OCI-M2 (cell line): ENCODE results near the gene COL18A1.
"Not testable (repeated sequence)": the region's sequence is repeated elsewhere in the genome, so short reads cannot be mapped to it uniquely, and the experiment has no call there.

Source experiments
- DNase-seq: peaks from one replicate; lab custom pipeline; 2025; ENCODE audit not compliant: unreplicated experiment; lab: John Stamatoyannopoulos, UW

Gene COL18A1

GRCh38 chr21:45438391-45439145, 33.6 kb downstream of the COL18A1 start:
- DNase-seq: no peak

GRCh38 chr21:45439161-45439872, 34.4 kb downstream of the COL18A1 start:
- DNase-seq: peak; percentile 79

- DNase-seq: no peak
Observed at GRCh38 chr21:45439901-45440461, 35.0 kb downstream of the COL18A1 start.

DNA sequence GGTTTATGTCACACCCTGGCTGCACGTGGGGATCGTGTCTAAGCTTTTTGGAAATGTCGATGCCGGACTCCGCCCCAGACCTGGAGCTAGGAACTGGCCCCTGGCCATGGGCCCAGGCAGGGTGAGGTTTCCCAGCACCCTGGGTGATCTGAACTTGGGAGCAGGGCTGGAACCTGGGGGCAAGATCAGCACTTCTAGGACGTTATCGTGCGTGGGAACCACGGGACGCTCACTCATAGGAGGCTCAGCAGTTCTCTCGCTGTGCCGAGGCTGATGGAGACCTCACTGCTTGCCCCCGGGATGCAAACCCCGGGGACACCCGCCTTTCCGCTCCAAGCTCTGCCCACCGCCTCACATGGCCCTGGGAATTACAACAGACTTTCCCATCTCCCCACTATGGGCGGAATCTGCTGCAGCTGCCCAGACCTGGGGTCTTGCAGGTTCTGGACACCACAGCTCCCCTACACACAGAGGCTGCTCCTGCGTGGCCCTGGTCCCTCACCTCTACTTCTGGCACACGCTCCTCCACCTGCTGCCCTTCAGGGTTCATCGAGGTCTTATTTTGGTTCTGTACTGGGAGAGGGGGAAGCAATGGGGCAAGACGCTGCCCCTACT, 35.9 kb downstream of the COL18A1 start:
- no peak for DNase-seq

DNA sequence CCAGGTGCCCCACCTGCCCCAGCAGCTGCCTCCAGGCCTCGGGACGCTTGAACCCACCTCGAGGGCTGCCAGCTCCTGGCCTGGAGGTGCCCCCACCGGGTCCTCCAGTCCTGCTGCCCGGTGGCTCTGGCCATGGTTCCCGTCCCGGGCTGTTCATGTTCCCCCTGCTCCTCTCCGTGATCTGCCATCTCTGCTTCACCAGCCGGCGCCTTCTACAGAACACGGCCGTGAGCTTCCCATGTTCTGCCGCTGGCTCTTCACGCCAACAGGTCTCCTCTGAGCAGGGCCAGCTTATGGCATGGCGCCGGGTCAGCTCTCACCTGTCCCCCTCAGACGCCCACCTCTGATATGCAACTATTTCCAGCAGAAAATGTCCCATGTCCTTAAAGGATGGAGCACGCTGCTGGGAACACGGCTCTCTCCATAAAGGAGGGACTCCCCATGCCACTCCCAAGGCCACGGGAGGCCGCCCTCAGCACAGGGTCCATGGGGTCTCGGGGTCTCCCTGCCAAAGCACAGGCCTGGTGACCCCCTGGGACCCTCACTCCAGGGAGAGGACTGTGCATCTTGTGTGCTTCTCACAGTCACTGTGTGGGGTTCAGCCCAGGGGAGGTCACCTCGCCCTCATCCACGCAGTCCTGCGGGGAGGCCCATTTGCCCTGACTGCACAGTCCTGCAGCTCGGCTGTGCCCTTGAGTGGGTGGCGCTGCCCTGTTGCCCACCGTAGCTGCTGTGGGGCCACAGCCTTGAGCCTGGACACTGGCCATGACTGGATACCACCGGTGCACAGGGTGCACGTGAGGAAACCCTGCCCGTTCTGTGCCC, 36.7 kb downstream of the COL18A1 start:
- no peak for DNase-seq

- DNase-seq: no peak
Observed at GRCh38 chr21:45442276-45442675, 37.3 kb downstream of the COL18A1 start.

GRCh38 chr21:45442686-45443594, 38.0 kb downstream of the COL18A1 start:
- not testable (repeated sequence) for DNase-seq

DNA sequence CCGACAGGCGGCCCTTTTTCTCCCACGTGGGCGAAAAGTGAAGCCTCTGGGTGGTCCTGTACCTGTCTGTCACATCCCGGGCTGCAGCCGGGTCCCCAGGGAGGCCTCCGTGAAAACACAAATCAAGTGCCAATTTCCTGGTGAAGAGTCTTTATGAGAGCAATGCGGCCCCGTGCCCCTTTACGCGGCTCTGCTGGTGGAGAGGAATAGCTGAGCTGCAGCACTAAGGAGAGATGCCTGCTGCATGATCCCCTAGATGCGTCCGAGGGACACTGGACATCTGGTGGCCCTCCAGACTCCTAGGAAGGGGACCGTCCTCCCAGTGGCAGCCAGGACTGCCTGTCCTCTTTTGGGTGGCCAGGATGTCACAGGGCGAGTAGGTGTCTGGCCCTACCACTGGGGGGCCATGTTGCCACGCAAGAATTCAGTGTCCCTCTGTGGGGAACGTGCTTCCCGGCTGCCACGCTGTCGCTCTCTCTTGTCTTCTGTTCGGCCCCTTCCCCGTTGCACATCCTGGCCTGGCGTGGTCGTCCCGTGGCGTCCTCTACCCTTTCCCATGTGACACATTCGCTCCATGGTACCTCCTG, 38.7 kb downstream of the COL18A1 start:
- no peak for DNase-seq

- no peak for DNase-seq
Observed at GRCh38 chr21:45444385-45444784, 39.4 kb downstream of the COL18A1 start.

- DNase-seq: no peak
Observed at GRCh38 chr21:45445369-45445768, 40.4 kb downstream of the COL18A1 start.

DNA sequence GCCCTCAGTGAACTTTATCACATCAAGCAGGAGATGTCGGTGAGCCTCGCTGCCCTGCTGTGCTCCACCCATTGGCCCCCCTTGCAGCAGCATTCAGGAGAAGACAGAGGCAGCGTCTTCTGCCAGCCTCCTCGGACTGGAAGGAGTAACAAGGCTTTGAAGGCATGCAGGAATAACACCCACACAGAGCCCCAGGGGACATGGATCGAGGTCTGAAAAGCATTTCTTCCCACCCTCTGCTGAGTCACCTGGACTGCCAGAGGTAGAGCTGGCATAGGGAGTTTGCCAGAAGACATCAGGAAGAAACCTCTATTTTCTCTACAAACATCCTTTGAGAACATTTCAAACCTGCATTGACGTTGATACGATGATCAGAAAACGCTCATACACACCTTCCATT, 42.9 kb downstream of the COL18A1 start:
- no peak for DNase-seq

DNA sequence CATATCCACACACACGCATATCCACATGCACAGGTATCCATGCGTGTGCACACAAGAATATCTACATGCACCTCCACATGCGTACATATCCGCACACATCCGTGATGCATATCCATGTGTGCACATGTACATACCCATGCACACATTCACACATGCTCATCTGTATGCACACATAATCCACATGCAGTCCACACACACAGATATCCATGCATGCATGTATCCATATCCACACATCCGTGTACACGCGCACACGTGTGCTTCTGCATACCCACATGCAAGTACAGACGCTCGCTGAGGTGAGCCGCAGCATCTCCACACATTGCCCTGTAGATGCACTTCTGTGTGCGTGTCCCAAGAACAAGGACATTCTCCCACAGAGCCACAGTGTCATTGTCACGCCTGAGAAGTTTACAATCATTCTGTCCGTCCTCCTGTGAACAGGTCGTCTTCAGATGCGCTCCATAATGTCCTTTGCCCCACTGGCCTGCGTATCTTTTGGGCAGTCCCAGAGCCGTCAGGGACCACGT, 43.4 kb downstream of the COL18A1 start:
- no peak for DNase-seq

DNA sequence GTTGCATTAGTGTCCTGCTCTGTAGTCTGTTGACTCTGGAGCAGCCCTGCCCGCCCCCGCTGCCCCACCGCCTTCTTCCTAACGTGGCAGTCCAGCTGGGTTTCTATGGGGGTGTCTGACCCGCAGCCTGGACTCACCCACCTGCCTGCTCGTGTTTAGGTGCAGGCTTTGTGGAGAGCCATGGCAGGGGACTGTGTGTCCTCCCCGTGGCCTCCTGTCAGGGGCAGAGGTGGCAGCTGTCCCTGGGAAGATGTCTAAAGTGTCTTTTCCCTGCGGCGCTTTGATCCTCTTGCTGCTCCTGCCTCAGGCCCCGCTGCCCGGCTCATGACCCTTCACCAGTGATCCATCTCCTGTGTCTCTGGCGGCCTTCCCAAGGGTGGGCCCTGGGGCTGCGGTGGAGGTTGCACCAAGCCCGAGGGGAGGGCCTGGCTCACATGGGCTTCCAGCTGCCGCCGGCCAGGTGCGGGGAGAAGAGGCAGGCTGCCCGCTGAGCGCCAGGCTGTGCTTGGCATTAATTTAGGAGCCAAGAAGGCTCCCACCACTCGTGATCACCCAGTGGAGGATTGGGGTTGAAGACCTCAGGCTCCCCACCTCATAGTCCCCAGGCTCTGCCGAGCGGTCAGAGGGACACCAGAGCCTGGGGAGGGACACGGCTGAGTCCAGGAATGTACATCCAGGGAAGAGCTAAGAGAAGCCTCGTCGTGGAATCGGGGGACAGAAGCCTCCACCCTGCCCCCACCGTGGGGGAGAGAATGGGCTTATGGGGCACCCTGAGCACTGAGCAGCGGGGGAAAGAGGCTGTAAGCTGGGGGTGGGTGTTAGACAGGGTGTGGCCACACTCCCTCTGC, 44.1 kb downstream of the COL18A1 start:
- DNase-seq: no peak

DNA sequence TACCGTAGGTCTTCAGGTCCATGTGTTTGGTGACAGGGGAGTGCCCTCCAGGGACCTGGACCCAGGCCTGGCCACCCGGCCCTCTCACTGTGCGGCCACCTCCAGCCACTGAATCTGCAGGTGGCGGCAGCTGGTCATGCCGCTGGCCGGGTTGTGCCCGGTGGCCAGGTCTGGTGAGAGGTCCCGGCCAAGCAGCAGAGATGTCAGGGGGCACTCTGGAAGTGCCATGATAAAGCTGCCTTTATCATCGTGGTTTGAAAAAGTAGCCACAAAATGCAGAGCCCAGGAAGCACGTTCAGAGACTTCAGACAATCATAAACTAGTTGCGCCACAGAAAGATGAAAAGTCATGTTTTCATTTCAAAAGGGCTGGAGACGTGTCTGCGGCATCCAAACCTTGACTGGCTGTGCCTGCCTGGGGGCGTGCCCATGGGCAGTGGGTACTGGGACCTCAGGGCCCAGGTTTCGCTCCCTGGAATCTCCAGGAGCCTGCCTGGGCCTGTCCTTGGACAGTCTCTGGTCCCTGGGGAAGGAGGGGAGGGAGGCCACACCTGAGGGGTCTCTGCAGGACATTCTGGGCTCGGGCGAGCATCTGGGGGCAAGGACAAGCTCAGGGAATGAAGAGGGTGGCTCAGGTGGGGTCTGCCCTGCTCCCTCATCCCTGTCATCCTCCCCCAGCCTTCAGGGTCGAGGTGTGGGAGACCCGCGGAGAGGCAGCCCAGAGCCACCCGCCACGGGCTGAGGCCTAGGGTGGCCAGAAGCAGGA, 44.9 kb downstream of the COL18A1 start:
- DNase-seq: no peak

DNA sequence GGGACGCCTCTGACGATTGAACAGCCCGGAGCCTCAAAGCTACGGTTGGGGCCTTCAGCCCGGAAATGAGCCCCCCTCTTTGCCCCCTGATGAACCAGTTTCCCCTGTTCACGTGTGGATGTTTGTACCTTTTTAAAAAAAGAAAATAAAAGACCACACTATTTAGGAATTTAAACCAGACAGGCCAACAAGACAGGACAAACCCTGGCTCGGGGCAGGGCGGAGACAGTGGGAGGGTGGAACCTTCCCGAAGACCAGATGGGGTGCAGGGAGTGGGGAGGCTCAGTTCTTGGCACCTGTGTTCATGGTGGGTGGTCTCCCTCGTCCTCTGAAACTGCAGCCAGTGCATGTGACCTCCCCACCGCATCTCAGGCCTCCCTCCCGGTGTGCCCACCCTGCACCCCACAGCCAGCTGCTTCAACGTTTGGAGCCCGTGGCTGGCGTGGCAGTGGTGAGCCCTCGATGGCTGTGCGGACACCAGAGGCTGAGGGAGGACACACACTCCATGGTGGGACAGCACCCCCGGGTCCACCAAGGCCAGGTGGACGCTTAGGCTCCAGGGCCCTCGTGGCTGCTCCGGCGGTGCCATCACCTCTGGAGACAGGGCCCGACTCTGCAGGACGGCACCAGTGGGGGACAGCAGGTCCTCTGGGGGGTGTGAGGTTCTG, 45.6 kb downstream of the COL18A1 start:
- no peak for DNase-seq

DNA sequence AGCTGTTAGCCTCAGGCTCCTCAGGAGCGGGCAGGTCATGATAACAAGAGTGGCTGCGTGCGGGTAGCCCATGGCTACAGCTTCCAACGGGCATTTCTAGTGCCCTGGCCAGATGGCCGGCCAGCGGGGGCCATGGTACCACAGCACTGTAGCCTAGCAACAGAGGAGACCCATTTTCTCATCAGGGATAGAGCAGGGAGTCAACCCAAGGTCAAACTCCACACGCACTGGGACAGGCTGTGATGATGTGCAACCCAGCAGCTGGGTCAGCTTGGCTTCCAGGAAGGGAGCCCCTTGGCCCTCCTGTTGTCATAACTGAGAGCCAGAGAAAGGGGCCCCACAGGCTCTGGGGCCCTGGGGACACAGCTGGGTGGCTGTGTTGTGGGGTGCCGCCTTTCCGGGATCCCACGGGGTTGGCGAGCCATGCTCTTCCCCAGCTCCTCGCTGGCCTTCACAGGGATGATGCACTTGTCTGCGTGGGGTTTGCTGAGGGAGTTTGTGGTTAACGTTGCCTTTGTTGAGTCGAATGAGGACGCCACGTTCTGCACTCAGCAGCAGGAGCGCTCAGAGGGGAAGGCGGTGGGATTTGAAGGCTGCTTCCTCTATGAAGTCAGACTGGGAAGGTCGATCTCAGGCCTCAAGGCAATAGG, 46.3 kb downstream of the COL18A1 start:
- no peak for DNase-seq

DNA sequence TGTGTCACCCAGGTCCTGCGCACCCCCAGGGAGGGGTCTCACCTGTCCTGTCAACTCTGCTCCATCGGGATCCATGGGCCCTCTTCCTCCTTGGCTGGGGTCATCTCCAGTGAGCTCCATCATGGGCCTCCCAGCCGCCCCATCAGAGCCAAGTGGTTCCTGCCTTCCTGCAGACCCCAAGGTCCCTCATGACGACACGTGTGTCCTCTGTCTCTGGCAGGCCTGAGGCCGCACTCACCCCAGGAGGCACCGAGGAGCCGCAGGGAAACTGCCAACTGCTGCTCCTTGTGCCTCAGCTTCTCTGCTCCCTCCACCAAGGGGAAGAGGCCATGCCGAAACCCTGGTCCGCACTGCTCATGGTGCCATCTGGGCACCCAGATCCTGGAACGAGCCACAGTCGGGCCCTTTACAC, 46.8 kb downstream of the COL18A1 start:
- DNase-seq: no peak
